ENCODE results near the gene MPHOSPH9.

Gene MPHOSPH9

GRCh38 chr12:123232807-123233504 is at the start of gene MPHOSPH9, which contains the start of gene MTRFR:
TSS of gene MPHOSPH9 (minus strand) at chr12:123233141. CDS start at chr12:123230364, 2,777 bp downstream.
TSS of gene MTRFR (plus strand) at chr12:123233436. CDS start at chr12:123253675, 20,239 bp downstream.
- peak; percentile 100 for DNase-seq

- no peak for DNase-seq
Observed at GRCh38 chr12:123282111-123282510, 49.2 kb upstream of the MPHOSPH9 start.

GRCh38 chr12:123280971-123281370 is 48.0 kb upstream of the MPHOSPH9 start:
- no peak for DNase-seq

- no peak for DNase-seq
Observed at GRCh38 chr12:123278101-123278627, 45.2 kb upstream of the MPHOSPH9 start.

GRCh38 chr12:123273166-123273565 is 40.2 kb upstream of the MPHOSPH9 start:
- DNase-seq: no peak

- DNase-seq: peak; percentile 30
Observed at GRCh38 chr12:123271001-123271668, 38.2 kb upstream of the MPHOSPH9 start.

- DNase-seq: peak; percentile 24
Observed at GRCh38 chr12:123270214-123271000, 37.5 kb upstream of the MPHOSPH9 start.

- DNase-seq: no peak
Observed at GRCh38 chr12:123269896-123270213, 36.9 kb upstream of the MPHOSPH9 start.

GRCh38 chr12:123269395-123269892 is 36.5 kb upstream of the MPHOSPH9 start:
- peak; percentile 88 for DNase-seq

GRCh38 chr12:123268850-123269249 is 35.9 kb upstream of the MPHOSPH9 start:
- DNase-seq: no peak

GRCh38 chr12:123267991-123268843 is 35.3 kb upstream of the MPHOSPH9 start:
- peak; percentile 93 for DNase-seq

GRCh38 chr12:123267335-123267920 is 34.5 kb upstream of the MPHOSPH9 start:
- no peak for DNase-seq

- no peak for DNase-seq
Observed at GRCh38 chr12:123266679-123267277, 33.8 kb upstream of the MPHOSPH9 start.

- DNase-seq: no peak
Observed at GRCh38 chr12:123265851-123266678, 33.1 kb upstream of the MPHOSPH9 start.

- DNase-seq: no peak
Observed at GRCh38 chr12:123264642-123265041, 31.7 kb upstream of the MPHOSPH9 start.

GRCh38 chr12:123263196-123263817 is 30.4 kb upstream of the MPHOSPH9 start:
- DNase-seq: peak; percentile 7

GRCh38 chr12:123261196-123261595 is 28.3 kb upstream of the MPHOSPH9 start:
- no peak for DNase-seq

- no peak for DNase-seq
Observed at GRCh38 chr12:123260081-123260480, 27.1 kb upstream of the MPHOSPH9 start.

- DNase-seq: no peak
Observed at GRCh38 chr12:123258593-123258992, 25.7 kb upstream of the MPHOSPH9 start.
